K562 (cell line): ENCODE measurements around the gene GALNS. TPM values are rescaled to one million over a fixed set of nuclear protein-coding genes. Genes with fewer than 3 reads are reported as not detected.

Experiments used
- ATAC-seq: fragments of 200-7000 bp; cut with Tn5 transposase; 3 replicates; pipeline ENCODE4 v1.9.1; 2020; ENCODE audit warnings: moderate library complexity
- BruUV-seq: library from RNA; stranded (reverse); fragments of 400-500 nt; replicated peaks from 2 replicates; lab custom pipeline; 2021; lab: Mats Ljungman, UMichigan
- CTCF ChIA-PET: fragments of 300-600 bp; formaldehyde crosslinking; extraction: SDS; loops from one replicate; lab custom pipeline; 2021; ENCODE audit warnings: low intra/inter-chr PET ratio; lab: Yijun Ruan, JAX
- POLR2A ChIA-PET: fragments of 300-600, 350-650 bp; sonication (Branson Sonifier 250); formaldehyde crosslinking; extraction: SDS; loops from one replicate; lab custom pipeline; 2021; ENCODE audit warnings: antibody characterized with exemption, inconsistent platforms; lab: Yijun Ruan, JAX
- DNase-seq, 4 experiments: peaks; one replicate each; pipeline versions ENCODE4 v3.0.0 to v3.0.0-alpha.2; 2011 to 2018; ENCODE audit warnings: low spot score in 3 of 4, mixed read lengths in 3 of 4; ENCODE audit errors: extremely low read depth in 1 of 4
- FAIRE-seq: peaks from 2 replicates; lab custom pipeline; 2011; peaks lifted over from hg19 to GRCh38; lab: Jason Lieb, UNC
- H2AFZ ChIP-seq: 2 replicates; pipeline ENCODE4 v1.6.0; 2011; ENCODE audit warnings: low read depth, low read length, control low read depth, inconsistent platforms
- H3K27ac ChIP-seq: fragments of 200-600 bp; 3 replicates; pipeline ENCODE4 v1.8.0; 2011; ENCODE audit warnings: low read depth, mild to moderate bottlenecking, control low read depth, inconsistent platforms, low read length, moderate library complexity, mixed read lengths; ENCODE audit errors: extremely low read depth
- H3K27me3 ChIP-seq, 2 experiments: fragments of 300-600 bp in 1 of 2; 2 replicates in 1 of 2; 3 replicates in 1 of 2; pipeline versions ENCODE4 v1.6.0 to v1.8.0; 2011; ENCODE audit warnings: inconsistent platforms in 2 of 2, low read length in 2 of 2, mild to moderate bottlenecking in 1 of 2, mixed read lengths in 1 of 2, moderate library complexity in 1 of 2; ENCODE audit not compliant: control insufficient read depth in 2 of 2, insufficient read depth in 2 of 2
- H3K36me3 ChIP-seq: fragments of 300-600 bp; 3 replicates; pipeline ENCODE4 v1.8.0; 2011; ENCODE audit warnings: mild to moderate bottlenecking, low read length, inconsistent platforms; ENCODE audit not compliant: control insufficient read depth, insufficient read depth
- H3K4me1 ChIP-seq, 2 experiments: fragments of 200-600 bp in 1 of 2; replicated peaks in 1 of 2; 2 replicates in 1 of 2; 3 replicates in 1 of 2; pipeline versions ENCODE4 v1.5.1 to v1.8.0; 2011; ENCODE audit warnings: inconsistent platforms in 2 of 2, low read length in 2 of 2, mild to moderate bottlenecking in 1 of 2, mixed read lengths in 1 of 2, moderate library complexity in 1 of 2; ENCODE audit not compliant: control insufficient read depth in 2 of 2, insufficient read depth in 2 of 2
- H3K4me2 ChIP-seq: 2 replicates; pipeline ENCODE4 v1.6.1; 2011; ENCODE audit warnings: low read length, control low read depth, inconsistent platforms, mixed read lengths; ENCODE audit not compliant: insufficient read depth
- H3K4me3 ChIP-seq: fragments of 200-600 bp; sonication (generic), shearing (Covaris generic); 2 replicates; pipeline ENCODE4 v1.5.1; 2016; ENCODE audit warnings: control low read depth, inconsistent platforms
- H3K79me2 ChIP-seq: fragments of 200-600 bp; 3 replicates; pipeline ENCODE4 v1.8.0; 2011; ENCODE audit warnings: low read length, inconsistent platforms; ENCODE audit not compliant: control insufficient read depth, insufficient read depth
- H3K9ac ChIP-seq, 2 experiments: 2 replicates each; pipeline versions ENCODE4 v1.6.0 to v1.6.1; 2011; ENCODE audit warnings: low read depth in 2 of 2, low read length in 2 of 2, control low read depth in 1 of 2, inconsistent platforms in 1 of 2, mild to moderate bottlenecking in 1 of 2, mixed read lengths in 1 of 2; ENCODE audit not compliant: insufficient read depth in 1 of 2
- H3K9me1 ChIP-seq: one replicate; pipeline ENCODE4 v1.6.0; 2011; ENCODE audit warnings: inconsistent platforms, mild to moderate bottlenecking, low read length, moderate library complexity; ENCODE audit not compliant: control insufficient read depth, insufficient read depth
- H3K9me3 ChIP-seq: replicated peaks from 2 replicates; pipeline ENCODE4 v1.5.1; 2011; ENCODE audit warnings: low read depth, low read length, inconsistent platforms; ENCODE audit not compliant: control insufficient read depth, insufficient read depth
- H4K20me1 ChIP-seq: replicated peaks from 2 replicates; pipeline ENCODE4 v1.6.1; 2011; ENCODE audit warnings: low read length, inconsistent platforms, mixed read lengths; ENCODE audit not compliant: control insufficient read depth, insufficient read depth
- BRF1 ChIP-seq: IDR thresholded peaks from 3 replicates; pipeline ENCODE4 v1.6.1; 2011; ENCODE audit warnings: borderline replicate concordance, mild to moderate bottlenecking; ENCODE audit not compliant: insufficient read length; ENCODE audit errors: extremely low read depth
- CBFB ChIP-seq: sonication (generic); formaldehyde crosslinking; IDR thresholded peaks from 2 replicates; pipeline ENCODE4 v1.4.0; 2020; ENCODE audit warnings: mild to moderate bottlenecking, missing genetic modification reagents
- CC2D1A ChIP-seq: fragments of 450-650 bp; IDR thresholded peaks from 2 replicates; pipeline ENCODE4 v1.6.1; 2017; ENCODE audit warnings: mild to moderate bottlenecking
- CTCF ChIP-seq, 3 experiments: IDR thresholded peaks in 2 of 3; conservative IDR thresholded peaks in 1 of 3; 2 replicates each; pipeline ENCODE4 v1.5.1; 2011 to 2012; ENCODE audit warnings: low read length in 3 of 3, mild to moderate bottlenecking in 3 of 3, control low read depth in 2 of 3, improper control_type of control experiment in 1 of 3, inconsistent platforms in 1 of 3, low read depth in 1 of 3, mixed read lengths in 1 of 3, moderate library complexity in 1 of 3; ENCODE audit not compliant: insufficient read depth in 2 of 3
- E2F6 ChIP-seq, 2 experiments: IDR thresholded peaks; 2 replicates each; pipeline ENCODE4 v1.6.1; 2011; ENCODE audit warnings: borderline replicate concordance in 1 of 2, control low read depth in 1 of 2, low read depth in 1 of 2, low read length in 1 of 2, mild to moderate bottlenecking in 1 of 2, mixed read lengths in 1 of 2, moderate library complexity in 1 of 2; ENCODE audit not compliant: insufficient read depth in 1 of 2, insufficient read length in 1 of 2, poor library complexity in 1 of 2, severe bottlenecking in 1 of 2; ENCODE audit errors: extremely low read depth in 1 of 2
- FOXP1 ChIP-seq: sonication (generic); formaldehyde crosslinking; IDR thresholded peaks from 2 replicates; pipeline ENCODE4 v1.8.0; 2022; ENCODE audit warnings: mild to moderate bottlenecking, missing genetic modification reagents
- GTF2E2 ChIP-seq: fragments of 200-800 bp; sonication (Bioruptor generic); IDR thresholded peaks from 2 replicates; pipeline ENCODE4 v1.6.1; 2016; ENCODE audit warnings: missing genetic modification characterization, missing compliant biosample characterization
- PTTG1 ChIP-seq: fragments of 450-650 bp; IDR thresholded peaks from 2 replicates; pipeline ENCODE4 v1.6.1; 2016; ENCODE audit warnings: low read depth, mild to moderate bottlenecking, missing genetic modification characterization, missing compliant biosample characterization
- RAD21 ChIP-seq, 2 experiments: fragments of 250-450 bp in 1 of 2; fragments of 450-650 bp in 1 of 2; sonication (Bioruptor Pico) in 1 of 2; formaldehyde crosslinking in 1 of 2; IDR thresholded peaks in 1 of 2; conservative IDR thresholded peaks in 1 of 2; 2 replicates each; pipeline versions ENCODE4 v1.4.0 to v1.8.0; 2020 to 2022; ENCODE audit warnings: mild to moderate bottlenecking in 2 of 2, moderate library complexity in 1 of 2
- SMC3 ChIP-seq: conservative IDR thresholded peaks from 2 replicates; pipeline ENCODE4 v1.6.1; 2011; ENCODE audit warnings: low read depth, low read length, improper control_type of control experiment; ENCODE audit not compliant: insufficient read depth
- XRCC5 ChIP-seq: fragments of 200-400 bp; formaldehyde crosslinking; IDR thresholded peaks from 2 replicates; pipeline ENCODE4 v1.6.1; 2017; ENCODE audit warnings: low read depth, mild to moderate bottlenecking, low read length
- ZBTB7A ChIP-seq: IDR thresholded peaks from 2 replicates; pipeline ENCODE4 v1.6.1; 2011; ENCODE audit warnings: low read depth, mild to moderate bottlenecking, low read length, moderate library complexity, borderline replicate concordance; ENCODE audit not compliant: control insufficient read depth
- WGBS: fragments of 100-300 bp; shearing (Covaris generic); methylation state at CpG from one replicate; pipeline ENCODE4 v1.1.6; 2016; ENCODE audit warnings: low coverage, mixed read lengths; ENCODE audit not compliant: insufficient coverage; ENCODE audit errors: missing lambda C conversion rate; 5-methylcytosine and 5-hydroxymethylcytosine counted together
- in situ Hi-C: fragments of 300-500 bp; cut with MboI; formaldehyde crosslinking; loops from 4 replicates; pipeline ENCODE4 v1.15.0; 2018; ENCODE audit warnings: inconsistent platforms, mixed read lengths
- intact Hi-C: fragments of 100-400 bp; cut with micrococcal nuclease; formaldehyde crosslinking; loops from 2 replicates; pipeline ENCODE4 v1.14.2; 2022
- polyA plus RNA-seq, 8 experiments: library from polyadenylated mRNA; depleted of rRNA in 4 of 8; stranded (reverse) in 5 of 8; unstranded in 3 of 8; fragments of >200 nt; fragmentation: Nextera tagmentation in 2 of 8; fragmentation: Illumina TruSeq in 1 of 8; extraction: Ambion mirVana in 2 of 8; extraction: Trizol in 1 of 8; gene quantifications; 2 replicates each; pipeline versions ENCODE4 v1.2.1 to v1.2.3, GENCODE V29; 2011 to 2014; ENCODE audit warnings: inconsistent platforms in 1 of 8, missing spikeins in 1 of 8
- total RNA-seq, 7 experiments: library from RNA; depleted of rRNA in 6 of 7; stranded (reverse); fragments of >200 nt in 6 of 7; fragmentation: Illumina TruSeq in 2 of 7; extraction: Trizol in 2 of 7; gene quantifications; 2 replicates each; pipeline versions ENCODE4 v1.2.1 to v1.2.3, GENCODE V29; 2011 to 2021; ENCODE audit warnings: low replicate concordance in 1 of 7

The GALNS gene
- total and polyA plus RNA-seq, 9 of the 15 experiments (the other 6 are each of a cell fraction or from before 2014, with no cell fraction given), result 0.38 to 13.2 (median 4.3) TPM

- no peak for TF ChIP-seq BRF1
- TF ChIP-seq CBFB (CRISPR knock-in tag), result no peak
- no peak for TF ChIP-seq GTF2E2 (tag)
Measured at GRCh38 chr16:88859381-88860091, 2.8 kb upstream of the GALNS start (continued).

- no TSS peak for BruUV-seq
- no peaks in the 10 kb centered on the region for H3K9me3 ChIP-seq
- ChIA-PET POLR2A (interaction anchor here (0.6 to 2.0 kb wide), 11 partner anchors 8 to 319 kb away, joined by 3 to 10 read pairs (median 4); partner anchors contain the start of genes MVD and PABPN1L), CTCF (interaction anchor here (1.4 to 1.5 kb wide), 2 partner anchors 46 to 120 kb away, joined by 4 to 5 read pairs; partner anchors contain the start of gene APRT)
- no peaks in the 10 kb centered on the region; the same call in 1 of the 2 replicates for H4K20me1 ChIP-seq
- H3K27me3 ChIP-seq, result no peaks in the 10 kb centered on the region
- intact Hi-C loops (loop anchor here (2.0 kb wide), 1 partner anchor 45 kb away; no protein-coding TSS in a partner anchor), in situ Hi-C loops (no loop called here)
- H3K4me1 ChIP-seq, result peaks cover 8 to 48% of the 10 kb centered on the region in 2 experiments
- WGBS, result 13% methylated on average over 12 of the region's 12 CpGs
- peaks cover 47% of the 10 kb centered on the region; the same call in 2 of the 3 replicates for H3K36me3 ChIP-seq
- peak; percentile 85 for ATAC-seq
- peak; percentile 96 for FAIRE-seq
- DNase-seq, result peak; percentile 70 to 89 (median 76)
- peak overlapping the region; percentile 69; the same call in 1 of the 2 replicates for H2AFZ ChIP-seq
- peak overlapping the region; percentile 21; the same call in 2 of the 3 replicates for H3K27ac ChIP-seq
- H3K79me2 ChIP-seq, result peaks cover 23% of the 10 kb centered on the region
- H3K4me3 ChIP-seq, result peak overlapping the region; percentile 69
- H3K9ac ChIP-seq, result peak overlapping the region; percentile 73 to 95
- peaks cover 6% of the 10 kb centered on the region for H3K9me1 ChIP-seq
- H3K4me2 ChIP-seq, result peak overlapping the region; percentile 92
- TF ChIP-seq SMC3 (peak; percentile 66), ZBTB7A (0 out of 2 replicates have a peak, but pooled peaks have one; percentile 46), CTCF (IDR thresholded peaks at IDR 0.05 in 2 of 3, conservative IDR thresholded peaks at IDR 0.05 in 1 of 3; ENCODE audit: insufficient read depth in 2 of 3, low read depth in 1 of 3, low read length in 3 of 3) (peak; percentile 79 to 89 (median 85)), PTTG1 (no peak), E2F6 (IDR thresholded peaks at IDR 0.05; ENCODE audit: borderline replicate concordance in 1 of 2, extremely low read depth in 1 of 2, insufficient read depth in 1 of 2, insufficient read length in 1 of 2, low read depth in 1 of 2, low read length in 1 of 2, poor library complexity in 1 of 2, severe bottlenecking in 1 of 2) (peak in 1 of 2 experiments; percentile 13), FOXP1 (CRISPR knock-in tag) (no peak), CC2D1A (0 out of 2 replicates have a peak, but pooled peaks have one; percentile 6), RAD21 (CRISPR knock-in tag; conservative IDR thresholded peaks at IDR 0.05 in 1 of 2, IDR thresholded peaks at IDR 0.05 in 1 of 2) (peak; percentile 57 to 72), XRCC5 (peak; percentile 57)
Measured at GRCh38 chr16:88857728-88858339, 1.1 kb upstream of the GALNS start.
